Fibroblast of lung (primary cell): ENCODE measurements around the gene TSSK2. TPM values are rescaled to one million over a fixed set of nuclear protein-coding genes. Genes with fewer than 3 reads are reported as not detected.

Source experiments
- DNase-seq, 2 donors: peaks; one replicate each; pipeline versions ENCODE4 v3.0.0 to v3.0.0-alpha.2; 2010; ENCODE audit warnings: low read depth in 2 of 2
- H2AFZ ChIP-seq: 2 replicates; pipeline ENCODE4 v1.5.1; 2012; ENCODE audit warnings: low read length, control low read depth, inconsistent platforms
- H3K27ac ChIP-seq: 2 replicates; pipeline ENCODE4 v1.5.1; 2011; ENCODE audit warnings: low read length, control low read depth; ENCODE audit not compliant: insufficient read depth
- H3K27me3 ChIP-seq: 2 replicates; pipeline ENCODE4 v1.5.1; 2011; ENCODE audit warnings: mild to moderate bottlenecking, low read length; ENCODE audit not compliant: control insufficient read depth, insufficient read depth
- H3K36me3 ChIP-seq: 2 replicates; pipeline ENCODE4 v1.5.1; 2011; ENCODE audit warnings: low read length; ENCODE audit not compliant: control insufficient read depth, insufficient read depth
- H3K4me1 ChIP-seq: 2 replicates; pipeline ENCODE4 v1.5.1; 2011; ENCODE audit warnings: low read length; ENCODE audit not compliant: control insufficient read depth, insufficient read depth; ENCODE audit errors: extremely low read depth
- H3K4me2 ChIP-seq: 2 replicates; pipeline ENCODE4 v1.5.1; 2011; ENCODE audit warnings: low read length, control low read depth; ENCODE audit not compliant: insufficient read depth; ENCODE audit errors: extremely low read depth
- H3K4me3 ChIP-seq, 4 experiments: fragments of 200-600 bp in 1 of 4; sonication (generic) in 1 of 4; replicated peaks in 1 of 4; 2 replicates each; pipeline ENCODE4 v1.5.1; 2011 to 2016; ENCODE audit warnings: low read length in 4 of 4, low read depth in 3 of 4, mild to moderate bottlenecking in 3 of 4, control low read depth in 2 of 4, inconsistent platforms in 1 of 4, mixed read lengths in 1 of 4; ENCODE audit not compliant: insufficient read depth in 1 of 4; ENCODE audit errors: control extremely low read depth in 1 of 4
- H3K79me2 ChIP-seq: 2 replicates; pipeline ENCODE4 v1.5.1; 2012; ENCODE audit warnings: mild to moderate bottlenecking, low read length, inconsistent platforms; ENCODE audit not compliant: control insufficient read depth, insufficient read depth
- H3K9ac ChIP-seq: 2 replicates; pipeline ENCODE4 v1.5.1; 2011; ENCODE audit warnings: mild to moderate bottlenecking, low read length, control low read depth; ENCODE audit not compliant: insufficient read depth
- H3K9me3 ChIP-seq: 2 replicates; pipeline ENCODE4 v1.5.1; 2012; ENCODE audit warnings: low read depth, low read length; ENCODE audit not compliant: control insufficient read depth, insufficient read depth
- H4K20me1 ChIP-seq: 2 replicates; pipeline ENCODE4 v1.5.1; 2011; ENCODE audit warnings: low read length; ENCODE audit not compliant: control insufficient read depth, insufficient read depth; ENCODE audit errors: extremely low read depth
- CTCF ChIP-seq, 2 donors: IDR thresholded peaks in 1 of 2; conservative IDR thresholded peaks in 1 of 2; 1 replicate in 1 of 2; 2 replicates in 1 of 2; pipeline ENCODE4 v1.5.1; 2011 to 2012; ENCODE audit warnings: low read length in 2 of 2, control low read depth in 1 of 2, inconsistent platforms in 1 of 2, low read depth in 1 of 2, mild to moderate bottlenecking in 1 of 2
- EZH2 ChIP-seq: IDR thresholded peaks from 2 replicates; pipeline ENCODE4 v1.5.1; 2012; ENCODE audit warnings: low read length, control low read depth, mild to moderate bottlenecking; ENCODE audit errors: missing control alignments
- polyA plus RNA-seq, 2 donors: library from polyadenylated mRNA; depleted of rRNA in 1 of 2; stranded (reverse) in 1 of 2; unstranded in 1 of 2; fragments of >200 nt; gene quantifications; 2 replicates each; pipeline ENCODE4 v1.2.1, GENCODE V29; 2011 to 2012; ENCODE audit warnings: missing spikeins in 1 of 2
- total RNA-seq: library from RNA; depleted of rRNA; stranded (reverse); fragments of >200 nt; gene quantifications from 2 replicates; pipeline ENCODE4 v1.2.1, GENCODE V29; 2014

Gene TSSK2
- total and polyA plus RNA-seq, 2 donors (not counting 1 experiment from before 2014, with no cell fraction given) = not detected

GRCh38 chr22:19175602-19176174 is 44.6 kb downstream of the TSSK2 start:
- no peak for DNase-seq
- Histone ChIP-seq H4K20me1 (no peaks in the 10 kb centered on the region), H3K4me2 (no peak overlapping the region), H3K36me3 (peaks cover 11% of the 10 kb centered on the region), H3K4me1 (peaks cover 32% of the 10 kb centered on the region), H3K79me2 (peaks cover 49% of the 10 kb centered on the region), H2AFZ (no peak overlapping the region), H3K4me3 (no peak overlapping the region), H3K27ac (no peak overlapping the region), H3K9me3 (no peaks in the 10 kb centered on the region), H3K27me3 (no peaks in the 10 kb centered on the region), H3K9ac (no peak overlapping the region)
- TF ChIP-seq CTCF (conservative IDR thresholded peaks at IDR 0.05 in 1 of 2, IDR thresholded peaks at IDR 0.05 in 1 of 2; ENCODE audit: low read depth in 1 of 2, low read length in 2 of 2) (no peak), EZH2 (no peak)

- no peak overlapping the region for H3K9ac ChIP-seq
- H3K9me3 ChIP-seq = no peaks in the 10 kb centered on the region
- H4K20me1 ChIP-seq = no peaks in the 10 kb centered on the region
- H3K36me3 ChIP-seq = peaks cover 11% of the 10 kb centered on the region
- H3K4me2 ChIP-seq = no peak overlapping the region
- peaks cover 29% of the 10 kb centered on the region for H3K4me1 ChIP-seq
- peaks cover 49% of the 10 kb centered on the region for H3K79me2 ChIP-seq
- no peak for DNase-seq
- TF ChIP-seq CTCF (conservative IDR thresholded peaks at IDR 0.05 in 1 of 2, IDR thresholded peaks at IDR 0.05 in 1 of 2; ENCODE audit: low read depth in 1 of 2, low read length in 2 of 2) = no peak
- no peak for TF ChIP-seq EZH2
- H3K4me3 ChIP-seq = peak overlapping the region in 1 of 4 experiments; percentile 83
- no peaks in the 10 kb centered on the region for H3K27me3 ChIP-seq
- H3K27ac ChIP-seq = no peak overlapping the region
- H2AFZ ChIP-seq = no peak overlapping the region
Observed at GRCh38 chr22:19176175-19176643, 45.1 kb downstream of the TSSK2 start.

GRCh38 chr22:19176732-19177131 is 45.6 kb downstream of the TSSK2 start:
- peak overlapping the region; percentile 85 for H3K4me2 ChIP-seq
- H3K4me1 ChIP-seq = peaks cover 29% of the 10 kb centered on the region
- H3K79me2 ChIP-seq = peaks cover 47% of the 10 kb centered on the region

More at GRCh38 chr22:19176732-19177131, 45.6 kb downstream of the TSSK2 start:
- Histone ChIP-seq H3K36me3 (peaks cover 11% of the 10 kb centered on the region), H3K27me3 (no peaks in the 10 kb centered on the region), H3K27ac (no peak overlapping the region), H2AFZ (no peak overlapping the region), H3K9ac (no peak overlapping the region), H3K9me3 (no peaks in the 10 kb centered on the region), H3K4me3 (peak overlapping the region; percentile 24 to 83 (median 62)), H4K20me1 (no peaks in the 10 kb centered on the region)
- TF ChIP-seq CTCF (conservative IDR thresholded peaks at IDR 0.05 in 1 of 2, IDR thresholded peaks at IDR 0.05 in 1 of 2; ENCODE audit: low read depth in 1 of 2, low read length in 2 of 2) (no peak), EZH2 (no peak)
- DNase-seq = no peak
